ENCODE results near the gene MPRIP. TPM values are rescaled to one million over a fixed set of nuclear protein-coding genes. Genes with fewer than 3 reads are reported as not detected.

The MPRIP gene
- total and polyA plus RNA-seq, 2 of the 13 experiments (the other 11 are each of a cell fraction or from before 2014, with no cell fraction given): 50.2 to 52.4 TPM

DNA sequence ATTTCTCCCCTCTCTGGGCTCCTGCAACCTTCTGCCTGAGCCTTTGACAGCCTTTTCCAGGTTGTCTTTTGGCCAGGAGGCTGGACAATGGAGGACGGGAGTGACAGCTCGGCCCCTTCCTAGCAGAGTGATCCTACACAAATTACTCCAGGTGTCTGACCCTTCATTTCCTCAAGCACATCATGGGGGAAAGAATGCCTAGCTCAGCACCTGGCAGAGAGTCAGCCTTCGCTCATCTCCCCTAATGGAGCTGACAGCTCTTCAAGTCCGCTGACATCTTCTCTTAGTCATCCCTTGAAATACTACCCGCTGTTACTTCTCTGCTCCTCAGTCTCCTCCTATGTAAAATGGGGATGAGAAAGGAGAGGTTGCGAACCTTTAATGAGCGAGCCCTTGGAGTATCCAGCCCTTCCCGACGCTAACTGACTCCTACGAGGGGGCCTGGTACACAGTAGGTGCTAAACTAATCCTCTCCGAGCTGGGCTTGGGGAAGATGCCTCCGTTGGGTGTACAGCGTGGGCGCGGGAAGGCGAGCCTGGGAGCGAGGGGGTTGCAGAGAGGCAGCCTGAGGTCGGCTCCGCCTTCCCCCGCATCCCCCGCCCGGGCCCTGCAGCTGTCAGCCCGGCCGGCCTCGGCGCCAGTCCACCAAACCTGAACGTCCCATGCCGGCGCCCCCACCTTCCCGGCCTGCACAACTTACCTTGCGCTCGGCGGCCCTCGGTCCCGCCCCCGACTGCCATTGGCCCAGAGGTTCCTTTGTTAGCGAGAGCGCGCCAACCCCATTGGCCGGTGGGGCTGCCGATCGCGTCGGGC, 480 bp upstream of the MPRIP start (continued):
- TF ChIP-seq, protein P1, sequence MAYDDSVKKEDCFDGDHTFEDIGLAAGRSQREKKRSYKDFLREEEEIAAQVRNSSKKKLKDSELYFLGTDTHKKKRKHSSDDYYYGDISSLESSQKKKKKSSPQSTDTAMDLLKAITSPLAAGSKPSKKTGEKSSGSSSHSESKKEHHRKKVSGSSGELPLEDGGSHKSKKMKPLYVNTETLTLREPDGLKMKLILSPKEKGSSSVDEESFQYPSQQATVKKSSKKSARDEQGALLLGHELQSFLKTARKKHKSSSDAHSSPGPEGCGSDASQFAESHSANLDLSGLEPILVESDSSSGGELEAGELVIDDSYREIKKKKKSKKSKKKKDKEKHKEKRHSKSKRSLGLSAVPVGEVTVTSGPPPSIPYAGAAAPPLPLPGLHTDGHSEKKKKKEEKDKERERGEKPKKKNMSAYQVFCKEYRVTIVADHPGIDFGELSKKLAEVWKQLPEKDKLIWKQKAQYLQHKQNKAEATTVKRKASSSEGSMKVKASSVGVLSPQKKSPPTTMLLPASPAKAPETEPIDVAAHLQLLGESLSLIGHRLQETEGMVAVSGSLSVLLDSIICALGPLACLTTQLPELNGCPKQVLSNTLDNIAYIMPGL (CRISPR knock-in tag; IDR thresholded peaks at IDR 0.05; ENCODE audit: borderline replicate concordance in 1 of 2, low read depth in 1 of 2): no peak
- TF ChIP-seq, protein P2, sequence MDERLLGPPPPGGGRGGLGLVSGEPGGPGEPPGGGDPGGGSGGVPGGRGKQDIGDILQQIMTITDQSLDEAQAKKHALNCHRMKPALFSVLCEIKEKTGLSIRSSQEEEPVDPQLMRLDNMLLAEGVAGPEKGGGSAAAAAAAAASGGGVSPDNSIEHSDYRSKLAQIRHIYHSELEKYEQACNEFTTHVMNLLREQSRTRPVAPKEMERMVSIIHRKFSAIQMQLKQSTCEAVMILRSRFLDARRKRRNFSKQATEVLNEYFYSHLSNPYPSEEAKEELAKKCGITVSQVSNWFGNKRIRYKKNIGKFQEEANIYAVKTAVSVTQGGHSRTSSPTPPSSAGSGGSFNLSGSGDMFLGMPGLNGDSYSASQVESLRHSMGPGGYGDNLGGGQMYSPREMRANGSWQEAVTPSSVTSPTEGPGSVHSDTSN (CRISPR knock-in tag; IDR thresholded peaks at IDR 0.05): peak; percentile 87
- TF ChIP-seq GABPB1 (CRISPR knock-in tag; IDR thresholded peaks at IDR 0.05) (peak; percentile 80), SOX6 (IDR thresholded peaks at IDR 0.05) (no peak), SOX6 (CRISPR knock-in tag; IDR thresholded peaks at IDR 0.05) (peak; percentile 66; the same call in 1 of the 2 replicates), SIX4 (CRISPR knock-in tag; IDR thresholded peaks at IDR 0.05) (no peak), ZNF543 (CRISPR knock-in tag; IDR thresholded peaks at IDR 0.05) (no peak), ZNF589 (CRISPR knock-in tag; conservative IDR thresholded peaks at IDR 0.05) (no peak), SMYD3 (CRISPR knock-in tag; IDR thresholded peaks at IDR 0.05) (no peak), RXRB (CRISPR knock-in tag; IDR thresholded peaks at IDR 0.05; ENCODE audit: borderline replicate concordance) (peak; percentile 56), SNAPC2 (CRISPR knock-in tag; IDR thresholded peaks at IDR 0.05) (peak; percentile 61; the same call in 1 of the 2 replicates), DMAP1 (CRISPR knock-in tag; IDR thresholded peaks at IDR 0.05) (peak; percentile 28; the same call in 1 of the 2 replicates), NFYB (CRISPR knock-in tag; IDR thresholded peaks at IDR 0.05) (peak; percentile 93), XBP1 (CRISPR knock-in tag; IDR thresholded peaks at IDR 0.05) (no peak), ZNF652 (CRISPR knock-in tag; IDR thresholded peaks at IDR 0.05; ENCODE audit: borderline replicate concordance, low read depth) (no peak), HDAC1 (CRISPR knock-in tag; IDR thresholded peaks at IDR 0.05) (0 out of 2 replicates have a peak, but pooled peaks have one; percentile 28), ASH2L (IDR thresholded peaks at IDR 0.05; ENCODE audit: insufficient read length, low read depth, low read length) (peak; percentile 18)
- TF ChIP-seq, protein P3, sequence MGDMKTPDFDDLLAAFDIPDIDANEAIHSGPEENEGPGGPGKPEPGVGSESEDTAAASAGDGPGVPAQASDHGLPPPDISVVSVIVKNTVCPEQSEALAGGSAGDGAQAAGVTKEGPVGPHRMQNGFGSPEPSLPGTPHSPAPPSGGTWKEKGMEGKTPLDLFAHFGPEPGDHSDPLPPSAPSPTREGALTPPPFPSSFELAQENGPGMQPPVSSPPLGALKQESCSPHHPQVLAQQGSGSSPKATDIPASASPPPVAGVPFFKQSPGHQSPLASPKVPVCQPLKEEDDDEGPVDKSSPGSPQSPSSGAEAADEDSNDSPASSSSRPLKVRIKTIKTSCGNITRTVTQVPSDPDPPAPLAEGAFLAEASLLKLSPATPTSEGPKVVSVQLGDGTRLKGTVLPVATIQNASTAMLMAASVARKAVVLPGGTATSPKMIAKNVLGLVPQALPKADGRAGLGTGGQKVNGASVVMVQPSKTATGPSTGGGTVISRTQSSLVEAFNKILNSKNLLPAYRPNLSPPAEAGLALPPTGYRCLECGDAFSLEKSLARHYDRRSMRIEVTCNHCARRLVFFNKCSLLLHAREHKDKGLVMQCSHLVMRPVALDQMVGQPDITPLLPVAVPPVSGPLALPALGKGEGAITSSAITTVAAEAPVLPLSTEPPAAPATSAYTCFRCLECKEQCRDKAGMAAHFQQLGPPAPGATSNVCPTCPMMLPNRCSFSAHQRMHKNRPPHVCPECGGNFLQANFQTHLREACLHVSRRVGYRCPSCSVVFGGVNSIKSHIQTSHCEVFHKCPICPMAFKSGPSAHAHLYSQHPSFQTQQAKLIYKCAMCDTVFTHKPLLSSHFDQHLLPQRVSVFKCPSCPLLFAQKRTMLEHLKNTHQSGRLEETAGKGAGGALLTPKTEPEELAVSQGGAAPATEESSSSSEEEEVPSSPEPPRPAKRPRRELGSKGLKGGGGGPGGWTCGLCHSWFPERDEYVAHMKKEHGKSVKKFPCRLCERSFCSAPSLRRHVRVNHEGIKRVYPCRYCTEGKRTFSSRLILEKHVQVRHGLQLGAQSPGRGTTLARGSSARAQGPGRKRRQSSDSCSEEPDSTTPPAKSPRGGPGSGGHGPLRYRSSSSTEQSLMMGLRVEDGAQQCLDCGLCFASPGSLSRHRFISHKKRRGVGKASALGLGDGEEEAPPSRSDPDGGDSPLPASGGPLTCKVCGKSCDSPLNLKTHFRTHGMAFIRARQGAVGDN (CRISPR knock-in tag; IDR thresholded peaks at IDR 0.05): peak; percentile 56
- TF ChIP-seq, protein P4, sequence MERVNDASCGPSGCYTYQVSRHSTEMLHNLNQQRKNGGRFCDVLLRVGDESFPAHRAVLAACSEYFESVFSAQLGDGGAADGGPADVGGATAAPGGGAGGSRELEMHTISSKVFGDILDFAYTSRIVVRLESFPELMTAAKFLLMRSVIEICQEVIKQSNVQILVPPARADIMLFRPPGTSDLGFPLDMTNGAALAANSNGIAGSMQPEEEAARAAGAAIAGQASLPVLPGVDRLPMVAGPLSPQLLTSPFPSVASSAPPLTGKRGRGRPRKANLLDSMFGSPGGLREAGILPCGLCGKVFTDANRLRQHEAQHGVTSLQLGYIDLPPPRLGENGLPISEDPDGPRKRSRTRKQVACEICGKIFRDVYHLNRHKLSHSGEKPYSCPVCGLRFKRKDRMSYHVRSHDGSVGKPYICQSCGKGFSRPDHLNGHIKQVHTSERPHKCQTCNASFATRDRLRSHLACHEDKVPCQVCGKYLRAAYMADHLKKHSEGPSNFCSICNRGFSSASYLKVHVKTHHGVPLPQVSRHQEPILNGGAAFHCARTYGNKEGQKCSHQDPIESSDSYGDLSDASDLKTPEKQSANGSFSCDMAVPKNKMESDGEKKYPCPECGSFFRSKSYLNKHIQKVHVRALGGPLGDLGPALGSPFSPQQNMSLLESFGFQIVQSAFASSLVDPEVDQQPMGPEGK (CRISPR knock-in tag; IDR thresholded peaks at IDR 0.05): peak; percentile 95
- TF ChIP-seq, protein P5, sequence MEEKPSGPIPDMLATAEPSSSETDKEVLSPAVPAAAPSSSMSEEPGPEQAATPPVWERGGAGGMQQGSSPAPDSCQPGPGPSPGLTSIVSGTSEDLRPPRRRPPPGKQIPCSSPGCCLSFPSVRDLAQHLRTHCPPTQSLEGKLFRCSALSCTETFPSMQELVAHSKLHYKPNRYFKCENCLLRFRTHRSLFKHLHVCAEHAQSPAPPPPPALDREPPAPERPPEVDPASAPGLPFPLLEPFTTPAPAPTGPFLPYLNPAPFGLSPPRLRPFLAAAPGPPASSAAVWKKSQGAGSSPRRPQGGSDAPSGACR (CRISPR knock-in tag; IDR thresholded peaks at IDR 0.05): no peak
